Spinal cord (tissue), 10 donors: Measurements from ENCODE around the gene MINDY1. TPM values are rescaled to one million over a fixed set of nuclear protein-coding genes. Genes with fewer than 3 reads are reported as not detected.

Experiments
- DNase-seq, 6 donors: peaks; one replicate each; pipeline versions ENCODE4 v3.0.0 to v3.0.0-alpha.2; 2013 to 2015; ENCODE audit warnings: low spot score in 6 of 6, low read depth in 4 of 6
- H3K27ac ChIP-seq: one replicate; pipeline ENCODE4 v1.5.1; 2013; ENCODE audit warnings: low read depth, low read length, control low read depth
- H3K27me3 ChIP-seq: one replicate; pipeline ENCODE4 v1.6.1; 2013; ENCODE audit warnings: low read length; ENCODE audit not compliant: control insufficient read depth, insufficient read depth
- H3K36me3 ChIP-seq: one replicate; pipeline ENCODE4 v1.6.1; 2013; ENCODE audit warnings: low read length; ENCODE audit not compliant: control insufficient read depth, insufficient read depth
- H3K4me1 ChIP-seq: one replicate; pipeline ENCODE4 v1.6.1; 2013; ENCODE audit warnings: low read length; ENCODE audit not compliant: control insufficient read depth, insufficient read depth
- H3K4me3 ChIP-seq: one replicate; pipeline ENCODE4 v1.5.1; 2013; ENCODE audit warnings: low read depth, low read length, control low read depth
- H3K9me3 ChIP-seq: one replicate; pipeline ENCODE4 v1.6.1; 2013; ENCODE audit warnings: low read length; ENCODE audit not compliant: control insufficient read depth, insufficient read depth
- WGBS: methylation state at CpG from one replicate; pipeline ENCODE4 v1.1.5; 2013; ENCODE audit warnings: missing lambda C conversion rate; ENCODE audit not compliant: insufficient coverage; 5-methylcytosine and 5-hydroxymethylcytosine counted together
- polyA plus RNA-seq, 2 donors: library from polyadenylated mRNA; unstranded; fragments of 120-200 nt; gene quantifications; one replicate each; pipeline ENCODE4 v1.2.1, GENCODE V29; 2013; ENCODE audit not compliant: insufficient read length in 2 of 2
- total RNA-seq, 2 donors: library from RNA; depleted of rRNA in 1 of 2; stranded (reverse); fragments of 120-200 nt in 1 of 2; fragments of >200 nt in 1 of 2; gene quantifications; one replicate each; pipeline versions ENCODE4 v1.2.3 to v1.2.4, GENCODE V29; 2013 to 2014
- donor health status: healthy.

The MINDY1 gene
- total and polyA plus RNA-seq, 4 donors = 21.9 to 48.1 (median 42.9) TPM

DNA sequence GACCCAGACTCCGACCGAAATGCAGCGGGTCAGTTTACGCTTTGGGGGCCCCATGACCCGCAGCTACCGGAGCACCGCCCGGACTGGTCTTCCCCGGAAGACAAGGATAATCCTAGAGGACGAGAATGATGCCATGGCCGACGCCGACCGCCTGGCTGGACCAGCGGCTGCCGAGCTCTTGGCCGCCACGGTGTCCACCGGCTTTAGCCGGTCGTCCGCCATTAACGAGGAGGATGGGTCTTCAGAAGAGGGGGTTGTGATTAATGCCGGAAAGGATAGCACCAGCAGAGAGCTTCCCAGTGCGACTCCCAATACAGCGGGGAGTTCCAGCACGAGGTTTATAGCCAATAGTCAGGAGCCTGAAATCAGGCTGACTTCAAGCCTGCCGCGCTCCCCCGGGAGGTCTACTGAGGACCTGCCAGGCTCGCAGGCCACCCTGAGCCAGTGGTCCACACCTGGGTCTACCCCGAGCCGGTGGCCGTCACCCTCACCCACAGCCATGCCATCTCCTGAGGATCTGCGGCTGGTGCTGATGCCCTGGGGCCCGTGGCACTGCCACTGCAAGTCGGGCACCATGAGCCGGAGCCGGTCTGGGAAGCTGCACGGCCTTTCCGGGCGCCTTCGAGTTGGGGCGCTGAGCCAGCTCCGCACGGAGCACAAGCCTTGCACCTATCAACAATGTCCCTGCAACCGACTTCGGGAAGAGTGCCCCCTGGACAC, 41.4 kb upstream of the MINDY1 start:
- Histone ChIP-seq H3K27me3 (no peaks in the 10 kb centered on the region), H3K36me3 (peaks cover 17% of the 10 kb centered on the region), H3K9me3 (no peaks in the 10 kb centered on the region), H3K27ac (peak overlapping the region; percentile 97), H3K4me1 (peaks cover 22% of the 10 kb centered on the region), H3K4me3 (peak overlapping the region; percentile 95)
- under 1% methylated on average over 48 of the region's 48 CpGs for WGBS
- DNase-seq = peak in 4 of 6 donors; percentile 47 to 92 (median 74)

- H3K36me3 ChIP-seq = peaks cover 11% of the 10 kb centered on the region
- H3K27me3 ChIP-seq = no peaks in the 10 kb centered on the region
- peak within 1 kb of the TSS; percentile 95 for H3K4me3 ChIP-seq
- H3K27ac ChIP-seq = peak within 1 kb of the TSS; percentile 97
- DNase-seq = peak in 4 of 6 donors; percentile 70 to 94 (median 82)
- no peaks in the 10 kb centered on the region for H3K9me3 ChIP-seq
- 0% methylated on average over 21 of the region's 29 CpGs for WGBS
- peaks cover 22% of the 10 kb centered on the region for H3K4me1 ChIP-seq
These were observed 40.9 kb upstream of the MINDY1 start, which contains the start of gene C1orf56 for GRCh38 chr1:151047591-151047924. C1orf56 (plus strand) TSS chr1:151047751; CDS start chr1:151047848, 97 bp downstream.

DNA sequence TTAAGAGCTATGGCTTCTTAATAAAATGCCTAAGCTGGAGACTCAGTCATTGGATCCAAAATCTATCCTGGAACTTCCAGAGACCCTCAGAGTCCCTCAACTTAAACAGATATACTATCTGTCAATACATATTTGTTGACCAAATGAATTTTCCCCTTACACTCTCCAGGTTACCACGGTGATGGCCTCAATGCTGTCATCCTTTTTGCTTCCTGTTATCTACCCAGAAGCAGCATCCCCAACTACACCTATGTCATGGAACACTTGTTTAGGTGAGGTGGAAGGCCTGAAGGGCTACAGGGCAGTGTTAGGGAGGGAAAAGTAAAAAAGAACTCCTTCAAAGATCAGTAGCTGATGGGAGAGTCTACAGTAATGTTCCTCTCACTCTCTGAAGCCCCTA, 36.5 kb upstream of the MINDY1 start:
- peaks cover 11% of the 10 kb centered on the region for H3K4me1 ChIP-seq
- no peaks in the 10 kb centered on the region for H3K27me3 ChIP-seq
- DNase-seq = no peak
- no CpG with 5 or more reads among the region's 1 CpG for WGBS
- H3K4me3 ChIP-seq = no peak overlapping the region
- no peaks in the 10 kb centered on the region for H3K9me3 ChIP-seq
- no peak overlapping the region for H3K27ac ChIP-seq
- H3K36me3 ChIP-seq = peaks cover 9% of the 10 kb centered on the region

- 93% methylated on average over 3 of the region's 3 CpGs for WGBS
- Histone ChIP-seq H3K4me3 (no peak overlapping the region), H3K9me3 (no peaks in the 10 kb centered on the region), H3K27me3 (no peaks in the 10 kb centered on the region), H3K4me1 (no peaks in the 10 kb centered on the region), H3K36me3 (peaks cover 16% of the 10 kb centered on the region), H3K27ac (no peak overlapping the region)
- DNase-seq = no peak
These were observed 32.8 kb upstream of the MINDY1 start for GRCh38 chr1:151039521-151039920.

DNA sequence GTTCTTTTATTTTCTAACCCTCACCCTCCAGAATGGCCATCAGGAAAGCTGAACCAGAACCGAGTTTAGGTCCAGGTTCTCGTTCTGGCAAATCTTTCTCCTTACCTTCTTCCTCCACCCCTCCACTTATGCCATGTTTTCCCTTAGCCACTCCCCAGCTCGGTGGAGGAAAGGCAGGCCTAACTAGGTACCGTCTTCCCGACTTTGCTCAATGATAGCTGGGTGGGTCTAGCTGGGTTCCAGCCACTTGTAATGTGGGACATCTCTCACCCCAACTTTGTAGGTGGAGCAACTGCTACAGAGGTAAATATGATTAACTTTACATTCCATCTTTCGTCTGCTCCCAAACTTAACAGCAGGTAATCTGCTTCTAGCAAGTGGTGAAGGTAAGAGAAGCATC, 30.3 kb upstream of the MINDY1 start:
- DNase-seq = no peak
- H3K36me3 ChIP-seq = peaks cover 25% of the 10 kb centered on the region
- H3K4me3 ChIP-seq = no peak overlapping the region
- no peaks in the 10 kb centered on the region for H3K4me1 ChIP-seq
- H3K9me3 ChIP-seq = no peaks in the 10 kb centered on the region
- H3K27ac ChIP-seq = no peak overlapping the region
- 79% methylated on average over 4 of the region's 6 CpGs for WGBS
- no peaks in the 10 kb centered on the region for H3K27me3 ChIP-seq

- Histone ChIP-seq H3K27me3 (no peaks in the 10 kb centered on the region), H3K4me1 (no peaks in the 10 kb centered on the region), H3K36me3 (peaks cover 28% of the 10 kb centered on the region), H3K9me3 (no peaks in the 10 kb centered on the region), H3K27ac (no peak within 1 kb of the TSS), H3K4me3 (no peak within 1 kb of the TSS)
- no CpG with 5 or more reads among the region's 2 CpGs for WGBS
- no peak for DNase-seq
These were observed 29.7 kb upstream of the MINDY1 start, which contains the start of gene BNIPL for GRCh38 chr1:151036356-151036755. BNIPL (plus strand) TSS chr1:151036586; CDS start chr1:151036726, 140 bp downstream.

- H3K4me1 ChIP-seq = no peaks in the 10 kb centered on the region
- no peak for DNase-seq
- H3K9me3 ChIP-seq = no peaks in the 10 kb centered on the region
- 100% methylated on average over 1 of the region's 3 CpGs for WGBS
- H3K4me3 ChIP-seq = no peak overlapping the region
- no peak overlapping the region for H3K27ac ChIP-seq
- no peaks in the 10 kb centered on the region for H3K27me3 ChIP-seq
- H3K36me3 ChIP-seq = peaks cover 33% of the 10 kb centered on the region
These were observed 28.5 kb upstream of the MINDY1 start for GRCh38 chr1:151035167-151035566.

DNA sequence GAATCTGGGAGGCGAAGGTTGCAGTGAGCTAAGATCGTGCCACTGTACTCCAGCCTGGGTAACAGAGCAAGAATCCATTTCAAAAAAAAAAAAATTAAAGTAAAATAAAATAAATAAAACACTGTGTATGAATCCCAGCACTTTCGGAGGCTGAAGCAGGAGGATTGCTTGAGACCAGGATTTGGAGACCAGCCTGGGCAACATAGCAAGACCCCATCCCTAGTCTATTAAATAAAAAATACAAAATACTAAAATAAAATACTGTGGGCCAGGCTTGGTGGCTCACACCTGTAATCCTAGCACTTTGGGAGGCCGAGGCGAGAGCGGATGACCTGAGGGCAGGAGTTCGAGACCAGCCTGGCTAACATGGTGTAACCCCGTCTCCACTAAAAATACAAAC, 25.5 kb upstream of the MINDY1 start:
- H3K36me3 ChIP-seq = peaks cover 56% of the 10 kb centered on the region
- WGBS = 97% methylated on average over 4 of the region's 8 CpGs
- no peak overlapping the region for H3K4me3 ChIP-seq
- no peaks in the 10 kb centered on the region for H3K4me1 ChIP-seq
- DNase-seq = no peak
- H3K27ac ChIP-seq = no peak overlapping the region
- H3K27me3 ChIP-seq = no peaks in the 10 kb centered on the region
- H3K9me3 ChIP-seq = no peaks in the 10 kb centered on the region

GRCh38 chr1:151026460-151026859, 19.8 kb upstream of the MINDY1 start:
- H3K9me3 ChIP-seq = no peaks in the 10 kb centered on the region
- no peak overlapping the region for H3K27ac ChIP-seq
- DNase-seq = no peak
- no peak overlapping the region for H3K4me3 ChIP-seq
- H3K36me3 ChIP-seq = peaks cover 54% of the 10 kb centered on the region
- H3K4me1 ChIP-seq = no peaks in the 10 kb centered on the region
- no peaks in the 10 kb centered on the region for H3K27me3 ChIP-seq

- Histone ChIP-seq H3K9me3 (no peaks in the 10 kb centered on the region), H3K27me3 (no peaks in the 10 kb centered on the region), H3K4me3 (no peak overlapping the region), H3K36me3 (peaks cover 45% of the 10 kb centered on the region), H3K27ac (no peak overlapping the region), H3K4me1 (no peaks in the 10 kb centered on the region)
- peak in 2 of 6 donors; percentile 79 to 83 for DNase-seq
- WGBS = 35% methylated on average over 4 of the region's 6 CpGs
These were observed 17.9 kb upstream of the MINDY1 start for GRCh38 chr1:151024540-151025146.
